Limb (tissue), 2 donors: ENCODE data around the gene PRRT3.

ENCODE experiments used
- DNase-seq, 2 donors: peaks; one replicate each; pipeline ENCODE4 v3.0.0-alpha.2; 2016; ENCODE audit errors: extremely low spot score in 2 of 2

The PRRT3 gene

GRCh38 chr3:9951962-9952805 lies at the start of gene PRRT3:
PRRT3 (minus strand) TSS chr3:9952408; CDS start chr3:9950115, 2,293 bp downstream.
- DNase-seq, result peak; percentile 21 to 65

DNA sequence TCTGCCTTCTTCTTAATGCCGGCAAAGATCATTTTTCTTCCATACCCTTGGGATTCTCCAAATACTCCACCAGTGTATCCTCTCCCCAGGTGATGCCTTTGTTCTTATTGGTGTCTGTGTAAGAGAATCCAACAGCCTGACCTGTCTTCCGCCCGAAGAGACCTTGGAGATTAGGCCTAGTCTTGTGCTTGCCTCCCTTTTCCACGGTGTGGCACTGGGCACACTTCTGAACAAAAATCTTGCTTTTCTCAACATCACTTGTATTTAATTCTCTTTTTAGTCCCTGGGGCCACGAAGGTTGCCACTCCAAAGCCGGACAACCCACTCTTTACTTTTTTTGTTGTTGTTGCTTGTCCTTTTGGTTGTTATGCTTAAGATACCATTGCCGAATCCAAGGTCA lies 48.5 kb upstream of the PRRT3 start:
- no peak for DNase-seq

- no peak for DNase-seq
Measured at GRCh38 chr3:9994086-9994844, 42.1 kb upstream of the PRRT3 start.

DNA sequence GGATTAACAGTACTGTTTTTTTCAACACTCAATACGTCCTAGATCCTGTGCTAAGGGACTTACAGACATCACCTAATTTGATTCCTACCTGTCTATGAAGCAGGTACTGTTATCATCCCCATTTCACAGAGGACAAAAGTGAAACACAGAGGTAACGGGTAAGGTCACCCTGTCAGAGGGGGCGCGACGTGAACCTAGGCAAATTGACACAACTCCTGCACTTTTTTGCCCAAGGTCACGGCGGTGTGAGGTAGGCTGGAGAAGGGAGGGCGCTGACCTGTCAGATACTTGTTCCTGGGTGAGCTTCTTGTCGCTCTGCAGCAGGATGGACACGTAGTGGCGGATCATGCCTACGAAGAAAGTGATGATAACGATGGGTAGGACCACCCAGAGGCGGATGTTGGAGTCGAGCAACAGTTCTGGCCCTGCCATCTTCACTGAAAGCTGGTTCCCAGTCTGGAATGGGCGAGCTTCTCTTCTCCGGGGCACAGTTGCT lies 34.1 kb upstream of the PRRT3 start:
- DNase-seq, result no peak

DNA sequence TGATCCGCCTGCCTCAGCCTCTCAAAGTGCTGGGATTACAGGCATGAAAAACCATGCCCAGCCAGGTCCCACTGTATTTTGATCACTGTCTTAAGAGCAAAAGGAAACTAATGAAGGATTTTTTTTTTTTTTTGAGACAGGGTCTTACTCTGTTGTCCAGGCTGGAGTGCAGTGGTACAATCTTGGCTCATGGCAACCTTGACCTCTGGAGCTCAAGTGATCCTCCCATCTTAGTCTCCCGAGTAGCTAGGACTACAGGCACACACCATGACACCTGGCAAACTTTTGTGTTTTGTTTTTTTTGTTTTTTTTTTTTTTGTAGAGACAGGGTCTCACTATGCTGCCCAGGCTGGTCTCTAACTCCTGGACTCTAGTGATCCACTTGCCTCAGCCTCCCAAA lies 28.0 kb upstream of the PRRT3 start:
- DNase-seq, result no peak

DNA sequence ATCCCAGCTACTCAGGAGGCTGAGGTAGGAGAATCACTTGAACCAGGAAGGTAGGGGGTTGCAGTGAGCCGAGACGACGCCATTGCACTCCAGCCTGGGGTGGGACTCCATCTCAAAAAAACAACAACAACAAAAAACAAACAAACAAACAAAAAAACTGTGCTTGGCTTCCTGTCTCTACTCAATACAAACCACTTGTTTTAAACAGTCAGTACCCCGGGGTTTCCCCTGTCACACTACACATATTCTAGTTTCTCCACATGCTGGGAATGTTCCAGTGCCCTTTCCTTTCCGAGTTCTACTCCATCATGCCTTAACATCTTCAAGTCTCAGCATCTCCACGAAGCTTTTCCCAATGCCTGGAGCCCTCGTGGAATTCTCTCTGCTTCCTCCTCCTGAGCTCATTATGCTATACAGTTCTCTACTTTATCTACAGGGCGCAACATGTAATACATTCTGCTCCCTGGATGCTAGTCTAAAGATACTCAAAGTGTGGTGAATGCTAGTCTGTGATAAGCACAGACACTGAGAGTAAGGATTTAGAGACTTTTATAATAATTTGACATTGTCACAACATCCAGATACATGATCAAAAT lies 26.6 kb upstream of the PRRT3 start:
- DNase-seq, result no peak

- no peak for DNase-seq
Measured at GRCh38 chr3:9976721-9977709, 24.8 kb upstream of the PRRT3 start.

DNA sequence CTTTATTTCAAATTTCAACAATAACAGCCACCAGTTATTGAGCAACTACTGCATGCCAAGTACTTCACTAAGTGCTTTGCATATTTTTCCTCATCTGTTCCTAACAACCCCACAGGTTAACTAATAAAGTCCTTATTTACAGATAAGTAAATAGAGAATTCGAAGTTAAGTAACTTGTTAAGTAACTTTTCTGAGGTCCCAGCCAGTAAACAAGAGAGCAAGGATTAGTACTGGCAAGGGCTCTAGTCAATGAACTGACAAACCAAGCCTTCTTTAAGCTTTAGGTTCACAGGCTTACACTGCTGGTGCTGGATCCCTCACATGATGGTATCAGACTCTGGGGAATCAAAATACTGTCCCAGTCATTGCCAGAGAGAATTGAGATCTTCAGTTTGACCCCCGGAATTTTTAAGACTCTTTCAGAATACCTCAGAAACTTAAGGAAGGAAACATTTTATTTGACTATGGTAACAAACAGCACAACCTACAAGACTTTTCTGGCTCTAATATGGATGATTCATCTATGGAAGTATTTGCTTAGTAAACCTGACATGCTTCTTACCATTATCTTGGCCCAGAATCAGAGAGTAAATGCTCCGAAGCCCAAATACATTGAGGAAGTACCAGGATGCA lies 17.9 kb upstream of the PRRT3 start:
- no peak for DNase-seq

- no peak for DNase-seq
Measured at GRCh38 chr3:9969632-9970019, 17.4 kb upstream of the PRRT3 start.

- DNase-seq, result no peak
Measured at GRCh38 chr3:9966841-9967240, 14.6 kb upstream of the PRRT3 start.

DNA sequence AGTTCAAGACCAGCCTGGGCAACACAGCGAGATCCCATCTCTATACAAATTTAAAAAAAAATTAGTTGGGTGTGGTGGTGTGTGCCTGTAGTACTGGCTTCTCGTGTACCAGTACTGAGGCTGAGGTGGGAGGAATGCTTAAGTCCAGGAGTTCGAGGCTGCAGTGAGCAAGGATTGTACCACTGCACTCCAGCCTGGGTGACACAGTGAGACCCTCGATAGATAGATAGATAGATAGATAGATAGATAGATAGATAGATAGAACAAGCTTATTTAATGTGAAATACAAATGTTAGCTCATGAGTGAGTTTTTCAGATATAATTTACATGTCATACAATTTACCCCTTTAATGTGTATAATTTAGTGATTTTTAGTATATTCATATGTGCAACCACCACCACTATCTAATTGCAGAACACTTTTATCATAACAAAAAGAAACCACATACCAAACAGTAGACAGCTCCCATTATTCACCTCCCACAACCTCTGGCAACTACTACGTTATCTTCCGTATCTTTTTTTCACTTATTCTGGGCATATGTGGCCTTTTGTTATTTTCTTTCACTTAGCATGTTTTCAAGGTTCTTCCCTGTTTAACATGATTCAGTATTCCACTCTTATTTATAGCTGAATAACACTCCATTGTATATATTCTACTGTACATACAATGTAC lies 13.1 kb upstream of the PRRT3 start:
- no peak for DNase-seq

GRCh38 chr3:9957214-9957613 lies 5.0 kb upstream of the PRRT3 start:
- no peak for DNase-seq

DNA sequence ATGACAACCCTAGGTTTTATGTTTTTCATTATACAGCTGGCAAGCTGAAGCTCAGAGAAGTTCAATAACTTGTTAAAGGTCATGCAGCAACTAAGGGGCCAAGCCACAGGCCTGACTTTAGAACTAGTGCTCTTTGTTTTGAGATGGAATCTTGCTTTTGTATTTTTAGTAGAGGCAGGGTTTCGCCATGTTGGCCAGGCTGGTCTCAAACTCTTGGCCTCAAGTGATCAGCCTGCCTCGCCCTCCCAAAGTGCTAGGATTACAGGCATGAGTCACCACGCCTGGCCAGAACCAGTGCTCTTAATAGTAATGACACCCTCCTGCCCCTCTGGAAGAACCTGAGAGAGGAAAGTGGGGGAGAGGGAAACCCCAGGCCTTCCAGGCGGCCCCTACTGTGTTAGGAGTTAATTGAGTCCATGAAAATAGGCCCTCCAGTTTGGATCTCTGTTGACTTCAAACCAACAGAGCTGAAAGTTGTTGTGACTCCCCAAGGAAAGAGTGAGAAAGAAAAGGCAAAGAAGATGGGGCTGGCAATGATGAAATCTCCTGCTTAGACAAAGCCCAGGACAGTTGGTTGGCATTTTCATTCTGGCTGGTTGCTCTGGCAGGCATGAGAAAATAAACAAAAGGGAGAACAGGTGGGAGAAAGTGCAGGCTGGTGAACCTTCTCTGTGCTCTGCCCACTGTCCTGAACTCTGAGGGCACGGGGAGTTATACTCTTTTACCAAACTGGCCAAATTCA lies 3.6 kb upstream of the PRRT3 start:
- DNase-seq, result no peak

DNA sequence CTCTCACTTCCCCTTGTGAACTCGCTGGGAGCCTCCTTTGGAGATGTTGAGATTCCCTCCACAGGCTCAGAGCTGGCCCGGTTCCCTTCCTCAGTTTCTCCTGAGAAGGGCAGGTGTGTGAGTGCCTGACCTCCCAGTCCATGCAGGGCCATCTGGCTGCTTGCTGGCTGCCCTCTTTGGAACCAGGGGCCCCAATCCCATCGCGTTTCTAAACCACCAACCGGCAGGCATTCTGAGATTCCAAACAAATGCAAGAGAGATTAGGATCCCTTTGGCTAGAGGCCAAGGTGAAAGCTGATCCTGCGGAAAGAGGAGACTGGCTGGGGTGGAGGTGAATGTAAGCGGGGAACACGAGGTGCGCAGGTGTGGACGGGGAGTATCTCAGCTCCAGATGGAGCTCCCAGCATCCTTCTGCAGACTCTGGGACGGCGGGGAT lies 2.9 kb upstream of the PRRT3 start:
- DNase-seq, result no peak

DNA sequence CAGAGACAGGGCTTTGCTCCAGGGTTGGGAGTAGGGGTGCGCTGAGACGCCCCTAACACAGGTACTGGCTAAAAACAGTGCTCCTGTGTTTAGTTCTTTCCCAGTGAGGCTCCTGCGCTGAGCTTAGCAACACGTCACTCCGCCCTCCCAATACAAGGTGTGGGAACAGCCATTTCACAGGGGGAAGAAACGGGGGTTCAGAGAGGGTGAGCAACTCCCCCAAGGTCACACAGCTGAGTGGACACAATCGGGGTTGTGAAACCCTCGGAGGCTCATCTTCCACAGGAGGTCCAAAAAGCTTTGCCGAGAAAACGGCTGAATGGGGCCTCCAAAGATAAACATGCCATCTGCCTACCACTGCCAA lies 628 bp downstream of the PRRT3 start:
- DNase-seq, result no peak

DNA sequence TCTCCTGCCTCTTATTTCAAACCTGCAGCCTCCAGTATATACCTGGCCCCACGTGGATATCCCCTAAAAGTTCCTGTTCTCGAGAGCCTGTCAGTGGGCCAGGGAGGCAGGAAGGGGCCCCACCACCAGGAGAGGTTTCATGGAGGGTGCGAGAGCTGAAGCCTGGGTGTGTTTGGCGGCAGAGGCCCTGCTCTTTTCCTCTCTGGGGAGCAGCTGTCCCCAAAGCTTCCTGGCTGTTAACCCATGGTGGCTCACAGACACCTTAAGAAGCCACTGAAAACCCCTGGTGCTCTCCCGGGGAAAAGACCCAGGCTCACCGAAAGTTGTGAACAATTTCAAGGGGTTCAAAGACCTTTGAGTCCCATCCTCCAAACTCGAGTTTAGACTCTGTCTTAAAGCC lies 1.1 kb downstream of the PRRT3 start:
- no peak for DNase-seq

DNA sequence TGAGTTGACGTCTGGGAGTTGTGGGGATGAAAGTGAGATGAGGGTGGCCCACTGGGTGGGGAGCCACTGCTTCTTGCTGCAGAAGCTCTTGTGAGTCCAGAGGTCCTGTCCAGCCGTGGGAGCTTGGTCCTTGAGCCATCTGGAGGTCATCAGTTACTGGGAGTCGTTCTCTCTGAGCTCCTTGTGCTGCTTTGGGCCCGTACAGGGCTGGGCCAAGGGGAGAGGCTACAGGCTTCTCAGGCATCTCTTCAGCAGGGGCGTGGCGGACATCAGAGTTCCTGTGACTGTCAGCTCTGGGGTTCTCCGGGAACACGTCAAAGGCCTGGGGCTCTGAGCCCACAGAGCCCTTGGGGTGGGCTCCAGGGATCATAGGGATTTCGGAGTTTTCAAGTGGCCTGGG lies 2.6 kb downstream of the PRRT3 start:
- no peak for DNase-seq

DNA sequence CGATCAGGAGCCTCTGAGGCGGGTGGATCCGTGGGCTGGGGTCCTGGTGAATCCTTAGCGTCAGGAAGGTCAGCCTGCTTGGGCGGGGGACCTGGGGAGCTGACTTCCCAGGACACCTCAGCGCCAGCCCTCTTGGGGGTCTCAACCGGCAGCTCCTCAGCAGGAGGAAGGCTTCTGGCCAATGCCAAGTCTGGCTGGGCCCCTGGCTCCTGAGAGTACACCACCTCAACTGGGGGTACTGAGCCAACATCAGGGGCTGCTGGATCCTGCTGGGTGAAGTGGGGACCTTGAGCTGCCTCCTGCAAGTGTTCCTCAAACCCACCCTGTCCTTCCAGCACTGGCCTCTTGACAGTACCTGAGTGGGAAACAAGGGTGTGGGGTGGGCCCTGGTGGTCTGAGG lies 3.1 kb downstream of the PRRT3 start:
- no peak for DNase-seq

DNA sequence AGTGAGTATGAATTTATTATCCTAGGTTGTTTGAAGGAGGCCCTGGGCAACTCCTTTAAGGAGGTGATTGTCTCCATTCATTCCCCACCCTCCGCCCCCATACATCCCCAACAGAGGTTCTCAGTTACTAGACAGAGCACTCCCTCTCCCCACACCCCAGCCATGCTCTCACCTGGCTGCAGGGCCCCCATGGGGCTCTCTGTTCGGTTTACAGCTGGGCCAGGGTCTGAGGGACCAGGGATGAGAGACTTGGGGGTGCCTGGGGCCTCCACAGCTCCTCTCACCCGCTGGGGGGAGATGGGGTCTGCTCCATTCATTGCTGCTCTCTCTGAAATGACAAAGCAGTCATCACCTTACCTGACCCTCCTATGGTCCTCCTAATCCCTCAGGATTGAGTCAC lies 3.6 kb downstream of the PRRT3 start:
- no peak for DNase-seq
